Endothelial cell of umbilical vein (primary cell): Measurements from ENCODE around the gene SLC6A18. TPM values are rescaled to one million over a fixed set of nuclear protein-coding genes. Genes with fewer than 3 reads are reported as not detected.

ENCODE experiments used
- BruUV-seq: library from RNA; stranded (reverse); fragments of 400-500 nt; replicated peaks from 2 replicates; lab custom pipeline; 2021; lab: Mats Ljungman, UMichigan
- CTCF ChIA-PET: fragments of 300-600, 350-600 bp; sonication (Branson Sonifier 250); formaldehyde crosslinking; loops from one replicate; lab custom pipeline; 2021; ENCODE audit warnings: antibody characterized with exemption, inconsistent platforms; lab: Charles Lee
- POLR2A ChIA-PET: fragments of 300-600, 350-600 bp; sonication (Branson Sonifier 250); formaldehyde crosslinking; loops from one replicate; lab custom pipeline; 2021; ENCODE audit warnings: antibody characterized with exemption, inconsistent platforms; lab: Charles Lee
- DNase-seq: peaks from one replicate; pipeline ENCODE4 v3.0.0-alpha.2; 2011; ENCODE audit warnings: low read depth, low spot score
- FAIRE-seq: peaks from 2 replicates; lab custom pipeline; 2011; peaks lifted over from hg19 to GRCh38; lab: Jason Lieb, UNC
- H2AFZ ChIP-seq: 2 replicates; pipeline ENCODE4 v1.6.0; 2012; ENCODE audit warnings: low read depth, low read length, control low read depth, inconsistent platforms
- H3K27ac ChIP-seq: 2 replicates; pipeline ENCODE4 v1.5.1; 2011; ENCODE audit warnings: low read depth, mild to moderate bottlenecking, control low read depth, low read length, moderate library complexity; ENCODE audit not compliant: insufficient read depth
- H3K27me3 ChIP-seq, 2 experiments: 2 replicates each; pipeline versions ENCODE4 v1.6.0 to v1.6.1; 2011; ENCODE audit warnings: low read length in 2 of 2, mixed read lengths in 1 of 2; ENCODE audit not compliant: control insufficient read depth in 2 of 2, insufficient read depth in 2 of 2
- H3K36me3 ChIP-seq, 2 experiments: 2 replicates in 1 of 2; 3 replicates in 1 of 2; pipeline ENCODE4 v1.5.1; 2011; ENCODE audit warnings: low read length in 2 of 2, mild to moderate bottlenecking in 1 of 2, moderate library complexity in 1 of 2; ENCODE audit not compliant: control insufficient read depth in 2 of 2, insufficient read depth in 2 of 2; ENCODE audit errors: extremely low read depth in 1 of 2
- H3K4me1 ChIP-seq: 3 replicates; pipeline ENCODE4 v1.5.1; 2011; ENCODE audit warnings: mild to moderate bottlenecking, low read length; ENCODE audit not compliant: control insufficient read depth, insufficient read depth; ENCODE audit errors: extremely low read depth
- H3K4me2 ChIP-seq: 2 replicates; pipeline ENCODE4 v1.6.1; 2011; ENCODE audit warnings: low read length, control low read depth, mixed read lengths; ENCODE audit not compliant: insufficient read depth
- H3K4me3 ChIP-seq, 3 experiments: fragments of 200-600 bp in 1 of 3; sonication (generic), shearing (Covaris generic) in 1 of 3; replicated peaks in 1 of 3; 2 replicates each; pipeline ENCODE4 v1.5.1; 2011 to 2016; ENCODE audit warnings: control low read depth in 3 of 3, low read length in 3 of 3, mild to moderate bottlenecking in 2 of 3, inconsistent platforms in 1 of 3, low read depth in 1 of 3, moderate library complexity in 1 of 3; ENCODE audit not compliant: insufficient read depth in 1 of 3
- H3K79me2 ChIP-seq: 2 replicates; pipeline ENCODE4 v1.6.0; 2012; ENCODE audit warnings: low read length, inconsistent platforms; ENCODE audit not compliant: control insufficient read depth, insufficient read depth
- H3K9ac ChIP-seq: replicated peaks from 2 replicates; pipeline ENCODE3; 2011; ENCODE audit warnings: low read length, control low read depth; ENCODE audit not compliant: insufficient read depth; ENCODE audit errors: extremely low read depth
- H3K9me1 ChIP-seq: replicated peaks from 3 replicates; pipeline ENCODE4 v1.6.0; 2011; ENCODE audit warnings: mild to moderate bottlenecking, low read length; ENCODE audit not compliant: control insufficient read depth, insufficient read depth; ENCODE audit errors: extremely low read depth
- H3K9me3 ChIP-seq: replicated peaks from 2 replicates; pipeline ENCODE4 v1.5.1; 2012; ENCODE audit warnings: low read length, inconsistent platforms; ENCODE audit not compliant: control insufficient read depth, insufficient read depth
- H4K20me1 ChIP-seq: replicated peaks from 2 replicates; pipeline ENCODE3; 2011; ENCODE audit warnings: mild to moderate bottlenecking, low read length; ENCODE audit not compliant: control insufficient read depth, insufficient read depth; ENCODE audit errors: extremely low read depth
- CTCF ChIP-seq, 2 donors: IDR thresholded peaks; 1 replicate in 1 of 2; 2 replicates in 1 of 2; pipeline ENCODE4 v1.5.1; 2011; ENCODE audit warnings: low read length in 2 of 2, mild to moderate bottlenecking in 2 of 2, moderate library complexity in 2 of 2, control low read depth in 1 of 2, inconsistent platforms in 1 of 2, low read depth in 1 of 2; ENCODE audit not compliant: insufficient read depth in 1 of 2; ENCODE audit errors: extremely low read depth in 1 of 2
- EZH2 ChIP-seq: IDR thresholded peaks from 2 replicates; pipeline ENCODE4 v1.6.1; 2012; ENCODE audit warnings: borderline replicate concordance, low read depth, mild to moderate bottlenecking, moderate library complexity, low read length, inconsistent platforms; ENCODE audit not compliant: severe bottlenecking
- FOS ChIP-seq: IDR thresholded peaks from 2 replicates; pipeline ENCODE4 v1.6.1; 2011; ENCODE audit warnings: mild to moderate bottlenecking, low read length, moderate library complexity, borderline replicate concordance; ENCODE audit not compliant: insufficient read depth
- GATA2 ChIP-seq: IDR thresholded peaks from 2 replicates; pipeline ENCODE4 v1.7.0; 2011; ENCODE audit warnings: low read depth, mild to moderate bottlenecking, moderate library complexity, mixed read lengths, low read length; ENCODE audit not compliant: insufficient read length, insufficient read depth
- JUN ChIP-seq: IDR thresholded peaks from 2 replicates; pipeline ENCODE4 v1.6.1; 2011; ENCODE audit warnings: borderline replicate concordance, low read depth; ENCODE audit not compliant: insufficient read length, insufficient read depth
- MAX ChIP-seq: IDR thresholded peaks from 2 replicates; pipeline ENCODE4 v1.6.1; 2011; ENCODE audit not compliant: insufficient read depth, insufficient read length
- MYC ChIP-seq: IDR thresholded peaks from one replicate; pipeline ENCODE4 v1.6.1; 2011; ENCODE audit warnings: mild to moderate bottlenecking, low read depth, low read length
- POLR2A ChIP-seq: IDR thresholded peaks from 2 replicates; pipeline ENCODE4 v1.6.1; 2012; ENCODE audit warnings: low read depth, mild to moderate bottlenecking, control low read depth, low read length
- POLR2AphosphoS5 ChIP-seq: IDR thresholded peaks from 2 replicates; pipeline ENCODE4 v1.6.1; 2012; ENCODE audit warnings: low read depth, mild to moderate bottlenecking, control low read depth, low read length, moderate library complexity; ENCODE audit not compliant: insufficient read depth
- dilution Hi-C: fragments of 300-500 bp; cut with MboI; formaldehyde crosslinking; loops from one replicate; pipeline ENCODE4 v1.15.0; 2019; ENCODE audit warnings: low sequenced_read_pairs; ENCODE audit not compliant: extremely low pct_ligation_motif_present
- intact Hi-C: fragments of 100-400 bp; cut with micrococcal nuclease; formaldehyde crosslinking; loops from one replicate; pipeline ENCODE4 v1.10.0; 2022
- polyA plus RNA-seq, 4 experiments: library from polyadenylated mRNA; depleted of rRNA in 3 of 4; stranded (reverse) in 3 of 4; unstranded in 1 of 4; fragments of >200 nt; gene quantifications; 2 replicates each; pipeline versions ENCODE4 v1.2.1 to v1.2.3, GENCODE V29; 2011 to 2012; ENCODE audit warnings: missing spikeins in 1 of 4
- total RNA-seq: library from RNA; stranded (reverse); gene quantifications from 2 replicates; pipeline ENCODE4 v1.2.3, GENCODE V29; 2021

Gene SLC6A18
- total and polyA plus RNA-seq, 2 donors (not counting 3 experiments of a cell fraction or from before 2014, with no cell fraction given), result not detected

GRCh38 chr5:1265461-1266455 lies 40.6 kb downstream of the SLC6A18 start:
- Histone ChIP-seq H3K4me2 (no peak overlapping the region), H3K27ac (no peak overlapping the region), H3K4me1 (no peaks in the 10 kb centered on the region), H3K9me3 (no peaks in the 10 kb centered on the region), H3K27me3 (no peaks in the 10 kb centered on the region), H2AFZ (no peak overlapping the region), H4K20me1 (no peaks in the 10 kb centered on the region), H3K36me3 (no peaks in the 10 kb centered on the region), H3K79me2 (no peaks in the 10 kb centered on the region), H3K9me1 (no peaks in the 10 kb centered on the region), H3K9ac (no peak overlapping the region), H3K4me3 (no peak overlapping the region)
- dilution Hi-C loops (no loop called here), intact Hi-C loops (no loop called here)
- BruUV-seq, result no TSS peak
- DNase-seq (no peak), FAIRE-seq (no peak)
- POLR2A ChIA-PET, result no interaction called here
- CTCF ChIA-PET, result no interaction called here
- no peak for TF ChIP-seq GATA2
- no peak for TF ChIP-seq POLR2AphosphoS5
- TF ChIP-seq MAX, result no peak
- no peak for TF ChIP-seq EZH2
- no peak for TF ChIP-seq FOS
- no peak for TF ChIP-seq CTCF (IDR thresholded peaks at IDR 0.05; ENCODE audit: extremely low read depth in 1 of 2, insufficient read depth in 1 of 2, low read depth in 1 of 2, low read length in 2 of 2)
- TF ChIP-seq POLR2A, result no peak
- no peak for TF ChIP-seq JUN
- no peak for TF ChIP-seq MYC
